Ramos (cell line): ENCODE measurements around the gene BBX.

Experiments used
- in situ Hi-C: fragments of 300-500 bp; cut with MboI; formaldehyde crosslinking; loops from one replicate; pipeline ENCODE4 v1.14.3; 2022; ENCODE audit warnings: low sequenced_read_pairs; ENCODE audit not compliant: unreplicated experiment

Gene BBX

GRCh38 chr3:107596639-107597038 is 73.9 kb downstream of the BBX start:
- in situ Hi-C loops: no loop called here

DNA sequence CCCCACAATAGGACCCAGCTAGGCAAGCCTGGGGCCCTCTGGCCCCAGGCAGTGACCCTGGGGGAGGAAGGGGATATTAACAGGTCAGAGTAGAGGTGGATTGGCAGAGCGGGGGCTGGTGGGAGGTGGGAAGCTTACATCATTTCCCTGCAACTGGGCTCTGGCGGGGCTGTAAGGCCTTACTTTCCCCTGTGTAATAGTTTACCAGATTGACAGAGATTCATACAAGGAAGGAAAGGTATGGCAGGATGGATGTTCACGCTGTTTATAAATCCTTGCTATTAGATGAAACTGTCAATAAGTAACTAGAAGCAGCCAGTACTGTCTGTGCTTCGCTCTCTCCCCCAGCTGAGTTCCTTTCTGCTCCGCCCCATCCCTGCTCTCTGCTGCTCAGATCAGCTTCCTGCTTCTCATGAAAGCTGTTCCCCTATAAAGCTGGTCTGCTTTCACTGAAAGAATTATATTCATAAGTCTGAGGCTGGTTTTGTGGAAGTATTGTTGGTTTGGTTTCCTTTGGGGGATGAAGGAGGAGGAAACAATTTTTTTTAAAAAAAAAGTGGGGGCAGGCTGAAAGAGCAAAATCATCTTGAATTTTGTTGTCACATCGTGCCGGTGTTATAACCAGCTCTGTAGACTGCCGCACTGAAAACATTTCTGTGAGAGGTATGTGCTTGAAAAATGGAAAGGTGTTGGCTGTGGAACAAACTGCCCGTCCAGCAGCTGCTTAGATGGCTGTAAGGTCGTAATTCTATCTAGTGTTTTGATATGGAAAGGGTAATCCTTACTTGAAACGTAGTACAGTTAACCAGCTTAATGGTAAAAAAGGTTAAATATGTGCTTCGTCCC is 76.4 kb downstream of the BBX start:
- in situ Hi-C loops: no loop called here

DNA sequence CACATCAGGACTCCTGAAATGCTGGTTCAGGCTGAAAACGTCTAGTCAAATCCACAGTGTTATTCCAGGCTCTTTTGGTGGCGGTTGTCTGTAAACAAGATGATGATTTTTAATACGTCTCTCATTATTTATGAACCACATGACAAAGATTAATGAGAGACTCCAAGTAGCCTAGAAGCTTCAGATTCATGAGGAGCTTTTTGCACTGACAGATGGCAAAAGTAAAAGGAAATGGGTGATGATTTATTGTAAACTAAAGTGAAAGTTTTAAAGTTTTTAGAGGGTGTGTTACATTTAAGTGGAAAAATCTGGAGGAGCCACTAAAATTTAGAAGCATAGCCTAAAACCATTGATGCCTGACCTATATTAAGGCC is 77.0 kb downstream of the BBX start:
- in situ Hi-C loops: no loop called here

GRCh38 chr3:107600780-107601179 is 78.0 kb downstream of the BBX start:
- in situ Hi-C loops: no loop called here

DNA sequence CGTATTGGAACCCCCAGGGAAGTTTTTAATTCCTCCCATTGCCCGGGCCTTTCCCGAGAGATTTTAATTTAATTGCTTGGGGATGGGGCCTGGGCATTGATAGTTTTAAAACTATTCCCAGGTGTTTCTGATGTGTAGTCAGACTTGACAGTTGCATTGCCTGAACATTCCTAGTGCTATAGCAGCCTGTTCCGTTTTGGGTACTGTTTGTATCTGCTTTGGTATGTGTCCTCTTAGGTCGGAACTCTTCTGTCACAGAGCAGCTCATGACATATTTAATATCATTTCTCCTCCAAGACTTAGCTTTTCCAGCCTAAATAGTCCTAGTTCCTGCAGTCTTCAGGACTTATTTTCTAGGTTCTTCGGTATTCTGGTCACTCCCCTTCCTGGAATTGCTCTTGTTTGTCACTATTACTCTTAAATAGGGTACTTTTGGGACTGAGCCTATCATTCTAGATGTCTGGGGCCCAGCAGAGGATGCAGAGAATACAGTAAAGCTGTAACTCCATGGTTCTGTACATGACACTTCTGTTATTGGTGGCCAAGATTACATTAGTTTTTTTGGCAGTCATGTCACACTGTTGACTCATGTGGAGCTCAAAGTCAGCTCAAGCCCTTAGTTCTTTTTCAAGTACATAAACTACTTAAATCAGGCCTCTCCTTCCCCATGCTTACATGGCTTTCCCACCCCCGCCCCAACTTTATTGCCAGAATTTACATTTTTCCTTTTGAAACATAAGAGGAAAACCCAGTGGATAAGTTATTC is 81.5 kb downstream of the BBX start:
- in situ Hi-C loops: no loop called here

- in situ Hi-C loops: no loop called here
These were observed 89.2 kb downstream of the BBX start for GRCh38 chr3:107611775-107612469.

- in situ Hi-C loops: no loop called here
These were observed 89.9 kb downstream of the BBX start for GRCh38 chr3:107612664-107613084.

DNA sequence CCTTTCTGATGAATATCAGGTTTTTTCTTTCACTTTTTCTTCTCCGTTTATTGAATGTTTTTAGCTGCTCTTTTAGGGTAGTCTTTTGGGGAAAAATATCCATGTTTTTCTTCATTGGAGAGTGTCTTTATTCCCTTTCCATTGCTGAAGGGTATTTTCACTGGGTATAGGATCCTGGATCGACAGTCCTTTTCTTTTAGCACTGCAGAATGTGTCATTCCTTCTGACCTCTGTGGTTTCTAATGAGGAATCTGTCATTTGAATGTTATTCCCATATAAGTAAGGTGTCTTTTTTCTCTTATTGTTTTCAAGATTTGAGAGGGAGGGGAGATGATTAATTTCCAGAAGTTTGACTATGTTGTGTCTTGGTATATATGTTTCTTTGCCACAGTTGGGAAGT is 96.8 kb downstream of the BBX start:
- in situ Hi-C loops: no loop called here

DNA sequence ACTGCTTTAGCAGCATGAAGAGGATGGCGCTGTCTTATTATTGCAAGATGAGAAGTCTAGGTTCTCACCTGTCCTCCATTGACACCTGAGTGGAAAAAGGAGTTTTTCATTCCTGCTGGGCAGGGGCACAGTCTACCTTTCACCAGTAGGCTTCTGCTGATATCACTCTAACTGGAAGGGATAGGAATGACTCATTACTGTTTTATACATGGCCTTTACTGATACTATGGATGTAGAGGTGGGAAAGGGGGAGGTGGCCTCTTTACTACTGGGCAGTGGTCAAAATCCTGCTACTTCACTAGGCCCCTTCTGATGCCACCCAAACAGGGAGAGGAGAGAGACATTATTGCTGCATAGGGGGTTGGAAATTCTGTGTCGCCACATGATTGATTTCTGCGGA is 97.8 kb downstream of the BBX start:
- in situ Hi-C loops: no loop called here

GRCh38 chr3:107621465-107621864 is 98.7 kb downstream of the BBX start:
- in situ Hi-C loops: no loop called here

DNA sequence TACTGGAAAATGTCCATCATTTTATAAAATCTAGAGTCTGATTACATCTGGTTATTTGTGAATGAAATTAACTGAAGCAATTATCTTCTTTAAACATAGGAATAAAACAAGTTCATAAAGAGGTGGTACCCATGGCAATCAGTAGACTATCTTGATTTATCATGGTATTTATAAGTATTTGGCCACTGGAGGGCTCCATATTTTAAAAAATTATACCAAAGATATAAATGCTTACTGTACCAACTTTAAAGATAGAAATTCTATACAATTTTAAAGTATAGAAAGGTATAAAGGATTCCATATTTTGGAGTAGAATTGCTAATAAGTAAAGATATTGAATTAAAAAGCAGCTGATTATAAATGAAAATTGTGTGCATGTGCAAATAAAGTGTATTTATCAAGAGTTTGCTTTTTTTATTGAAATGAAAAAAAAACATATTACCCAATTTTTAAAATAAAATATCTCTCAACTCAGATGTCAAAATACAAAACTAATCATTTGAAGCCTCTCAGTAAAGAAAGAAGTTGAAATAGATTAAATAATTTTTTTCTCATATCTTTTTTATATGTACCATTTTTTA is 105.3 kb downstream of the BBX start:
- in situ Hi-C loops: no loop called here

DNA sequence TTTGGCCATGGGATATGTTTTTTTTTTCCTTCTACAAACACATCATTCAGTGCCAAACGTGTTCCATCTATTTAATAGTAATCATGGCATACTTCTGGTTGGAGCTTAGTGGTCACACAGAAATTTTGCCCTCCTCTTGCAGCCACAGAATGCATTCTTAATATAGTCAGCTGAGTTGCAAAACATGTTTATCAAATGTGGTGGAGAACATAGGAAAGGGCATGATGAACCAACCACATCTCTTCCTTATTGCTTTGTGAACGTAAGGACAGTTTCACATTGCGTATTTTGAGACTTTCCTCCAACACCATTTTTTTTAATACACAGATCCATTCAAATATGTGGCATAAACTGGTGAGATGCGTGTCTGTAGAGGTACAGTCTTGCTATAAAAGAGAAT is 106.8 kb downstream of the BBX start:
- in situ Hi-C loops: no loop called here

GRCh38 chr3:107630779-107631178 is 108.0 kb downstream of the BBX start:
- in situ Hi-C loops: no loop called here

DNA sequence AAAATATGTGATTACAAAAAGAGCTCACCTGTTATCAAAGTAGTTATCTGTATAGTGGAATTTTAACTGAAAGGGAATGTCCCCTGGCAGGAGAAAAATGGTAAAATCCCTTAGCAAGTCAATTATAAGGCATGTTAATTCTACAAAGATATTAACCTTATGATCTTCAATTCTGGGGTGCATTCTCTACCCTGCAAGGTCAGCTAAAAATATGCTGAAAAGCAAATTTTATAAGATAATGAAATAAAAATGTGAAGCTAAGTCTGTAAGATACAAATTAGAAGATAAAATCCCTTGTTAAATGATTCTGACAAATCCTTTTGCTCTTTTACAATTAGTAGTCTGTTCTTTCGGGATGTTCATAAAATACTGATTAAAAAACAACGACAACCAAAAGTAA is 109.8 kb downstream of the BBX start:
- in situ Hi-C loops: no loop called here

GRCh38 chr3:107633327-107634098 is 110.8 kb downstream of the BBX start:
- in situ Hi-C loops: no loop called here

DNA sequence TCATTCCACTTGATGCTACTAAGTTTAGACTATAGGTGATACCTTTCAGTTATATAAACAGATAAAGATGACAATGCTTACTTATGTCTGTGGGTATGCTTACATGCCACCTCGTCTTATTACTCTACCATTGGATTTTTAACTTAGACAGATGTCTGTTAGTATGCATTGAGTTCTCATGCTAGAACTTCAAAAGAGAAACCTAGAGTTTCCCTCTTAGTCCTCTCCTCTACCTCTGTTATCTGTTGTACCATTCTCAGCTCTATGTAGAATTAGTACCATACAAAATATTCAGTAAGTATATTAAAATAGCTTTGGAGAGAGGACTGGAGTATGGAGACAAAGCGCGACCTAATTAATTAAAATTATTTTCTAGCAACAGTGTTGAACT is 111.3 kb downstream of the BBX start:
- in situ Hi-C loops: no loop called here

DNA sequence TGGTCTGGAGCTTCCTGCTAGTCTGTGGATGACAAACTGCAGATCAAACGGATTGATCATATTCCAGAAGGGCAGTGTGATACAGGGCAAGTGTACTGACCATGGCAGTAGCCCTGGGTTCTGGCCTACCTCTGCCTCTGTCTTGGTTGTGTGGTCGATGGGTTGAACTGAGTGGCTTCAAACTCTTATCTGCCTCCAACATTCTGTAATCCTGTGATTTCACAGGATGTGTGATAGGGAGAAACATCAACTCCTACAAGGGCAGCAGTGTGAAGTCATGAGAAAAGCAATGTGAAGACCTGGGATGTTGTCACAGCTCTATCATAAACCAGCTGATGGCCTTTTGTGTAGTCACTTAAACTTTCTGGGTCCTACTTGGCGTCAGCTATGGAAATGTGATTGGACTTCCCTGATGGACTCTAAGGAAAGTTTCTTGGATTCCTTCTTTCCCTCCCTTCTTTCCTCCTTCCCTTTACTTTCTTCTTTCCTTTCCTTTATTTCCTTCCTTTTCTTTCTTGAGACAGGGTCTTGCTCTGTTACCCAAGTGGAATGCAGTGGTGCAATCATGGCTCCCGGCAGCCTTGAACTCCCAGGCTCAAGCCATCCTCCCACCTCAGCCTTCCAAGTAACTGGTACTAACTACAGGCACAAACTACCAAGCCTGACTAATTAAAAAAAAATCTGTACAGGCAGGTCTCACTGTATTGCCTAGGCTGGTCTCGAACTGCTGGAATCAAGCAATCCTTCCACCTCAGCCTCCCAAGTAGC is 114.8 kb downstream of the BBX start:
- in situ Hi-C loops: no loop called here

- in situ Hi-C loops: no loop called here
These were observed 119.0 kb downstream of the BBX start for GRCh38 chr3:107641572-107642307.
